Measurements from ENCODE around the gene DUOXA1.

GRCh38 chr15:45118996-45119395 is 10.7 kb downstream of the DUOXA1 start:
- TF ChIP-seq CTCF (IDR thresholded peaks at IDR 0.05), result no peak
- no peak for TF ChIP-seq EZH2phosphoT487 (IDR thresholded peaks at IDR 0.05)
